BE2C (cell line): ENCODE data around the gene MOB3A.
A peak's percentile ranks its signal among the peaks of the same experiment; 100 is the strongest.
"Not testable (repeated sequence)": the region's sequence is repeated elsewhere in the genome, so short reads cannot be mapped to it uniquely, and the experiment has no call there.

Experiments used
- DNase-seq: peaks from one replicate; pipeline ENCODE4 v3.0.0-alpha.2; 2020
- H3K27me3 ChIP-seq: fragments of 250-450 bp; sonication (Bioruptor Pico); 2 replicates; pipeline ENCODE4 v1.5.1; 2020; ENCODE audit warnings: mild to moderate bottlenecking
- H3K36me3 ChIP-seq: fragments of 250-450 bp; sonication (Bioruptor Pico); 2 replicates; pipeline ENCODE4 v1.5.1; 2020; ENCODE audit warnings: mild to moderate bottlenecking
- H3K4me1 ChIP-seq: fragments of 250-450 bp; sonication (Bioruptor Pico); 2 replicates; pipeline ENCODE4 v1.5.1; 2020
- H3K4me3 ChIP-seq: 2 replicates; pipeline ENCODE4 v1.5.1; 2011; ENCODE audit warnings: low read depth, low read length
- H3K9me3 ChIP-seq: fragments of 250-450 bp; sonication (Bioruptor Pico); 2 replicates; pipeline ENCODE4 v1.5.1; 2020
- CTCF ChIP-seq: IDR thresholded peaks from 2 replicates; pipeline ENCODE4 v1.5.1; 2012; ENCODE audit warnings: mild to moderate bottlenecking, low read depth, low read length

The MOB3A gene

GRCh38 chr19:2132191-2132590 lies 36.1 kb upstream of the MOB3A start:
- no peak for DNase-seq
- H3K4me1 ChIP-seq: peaks cover 4% of the 10 kb centered on the region; the same call in 1 of the 2 replicates

GRCh38 chr19:2131012-2131975 lies 35.2 kb upstream of the MOB3A start:
- H3K36me3 ChIP-seq: peaks cover 46% of the 10 kb centered on the region
- DNase-seq, H3K27me3 ChIP-seq, H3K9me3 ChIP-seq, H3K4me3 ChIP-seq, H3K4me1 ChIP-seq: not testable (repeated sequence)

More at GRCh38 chr19:2132191-2132590, 36.1 kb upstream of the MOB3A start:
- no peaks in the 10 kb centered on the region for H3K9me3 ChIP-seq
- TF ChIP-seq CTCF: no peak
- no peak overlapping the region for H3K4me3 ChIP-seq
- peaks cover 47% of the 10 kb centered on the region for H3K36me3 ChIP-seq
- no peaks in the 10 kb centered on the region for H3K27me3 ChIP-seq

- DNase-seq: peak; percentile 4
- peaks cover 48% of the 10 kb centered on the region for H3K36me3 ChIP-seq
- H3K27me3 ChIP-seq: no peaks in the 10 kb centered on the region
- H3K9me3 ChIP-seq: no peaks in the 10 kb centered on the region
- no peaks in the 10 kb centered on the region for H3K4me1 ChIP-seq
- TF ChIP-seq CTCF: no peak
- no peak overlapping the region for H3K4me3 ChIP-seq
Measured at GRCh38 chr19:2129892-2130770, 34.0 kb upstream of the MOB3A start.

- H3K9me3 ChIP-seq: no peaks in the 10 kb centered on the region
- DNase-seq: no peak
- no peaks in the 10 kb centered on the region for H3K27me3 ChIP-seq
- H3K4me1 ChIP-seq: no peaks in the 10 kb centered on the region
- H3K4me3 ChIP-seq: no peak overlapping the region
- peaks cover 48% of the 10 kb centered on the region for H3K36me3 ChIP-seq
- TF ChIP-seq CTCF: no peak
Measured at GRCh38 chr19:2129486-2129885, 33.4 kb upstream of the MOB3A start.

- H3K36me3 ChIP-seq: peaks cover 53% of the 10 kb centered on the region
- H3K4me1 ChIP-seq: no peaks in the 10 kb centered on the region
- TF ChIP-seq CTCF: no peak
- no peaks in the 10 kb centered on the region for H3K27me3 ChIP-seq
- DNase-seq: no peak
- H3K4me3 ChIP-seq: no peak overlapping the region
- H3K9me3 ChIP-seq: no peaks in the 10 kb centered on the region
Measured at GRCh38 chr19:2129022-2129421, 32.9 kb upstream of the MOB3A start.

GRCh38 chr19:2128252-2128651 lies 32.1 kb upstream of the MOB3A start:
- H3K27me3 ChIP-seq, DNase-seq: not testable (repeated sequence)
- peaks cover 55% of the 10 kb centered on the region for H3K36me3 ChIP-seq

GRCh38 chr19:2127758-2128157 lies 31.6 kb upstream of the MOB3A start:
- Histone ChIP-seq H3K9me3 (no peaks in the 10 kb centered on the region), H3K36me3 (peaks cover 56% of the 10 kb centered on the region), H3K4me3 (no peak overlapping the region), H3K27me3 (no peaks in the 10 kb centered on the region), H3K4me1 (no peaks in the 10 kb centered on the region)
- no peak for TF ChIP-seq CTCF
- no peak for DNase-seq

More at GRCh38 chr19:2128252-2128651, 32.1 kb upstream of the MOB3A start:
- H3K4me1 ChIP-seq, H3K4me3 ChIP-seq, H3K9me3 ChIP-seq: not testable (repeated sequence)
